Prostate gland (tissue), 2 donors: ENCODE results near the gene KCNJ5.

ENCODE experiments used
- POLR2A ChIP-seq: fragments of 450-650 bp; IDR thresholded peaks from one replicate; pipeline ENCODE4 v1.6.1; 2016; ENCODE audit warnings: antibody characterized with exemption, mild to moderate bottlenecking
- TF ChIP-seq, protein P1 (sequence below), 4 experiments: fragments of 200-600 bp in 2 of 4; fragments of 450-650 bp in 2 of 4; sonication (generic) in 2 of 4; IDR thresholded peaks; 1 replicate in 3 of 4; 2 replicates in 1 of 4; pipeline ENCODE4 v1.5.1; 2016 to 2019; ENCODE audit warnings: antibody characterized with exemption in 4 of 4, mild to moderate bottlenecking in 2 of 4, moderate library complexity in 2 of 4

DNA sequence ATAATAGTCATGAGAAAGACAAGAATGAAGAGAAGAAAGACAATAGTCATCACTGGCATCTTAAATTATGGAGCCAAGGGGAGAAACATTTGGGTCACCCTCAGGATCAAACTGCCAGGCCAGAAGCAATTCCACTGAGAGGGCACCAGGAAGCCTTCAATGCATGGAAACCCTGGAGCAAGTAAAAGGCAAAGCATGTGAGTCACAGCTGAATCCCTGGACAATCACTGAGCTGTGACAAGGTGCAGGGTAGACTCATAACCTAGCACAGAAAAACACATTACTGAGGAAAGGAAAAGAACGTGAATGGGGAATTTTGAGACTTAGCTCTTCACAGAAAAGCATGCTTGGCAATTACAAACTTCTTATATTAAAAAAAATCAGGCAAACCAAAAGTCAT lies 25.7 kb upstream of the KCNJ5 start:
- no peak for TF ChIP-seq POLR2A
- TF ChIP-seq, protein P1, sequence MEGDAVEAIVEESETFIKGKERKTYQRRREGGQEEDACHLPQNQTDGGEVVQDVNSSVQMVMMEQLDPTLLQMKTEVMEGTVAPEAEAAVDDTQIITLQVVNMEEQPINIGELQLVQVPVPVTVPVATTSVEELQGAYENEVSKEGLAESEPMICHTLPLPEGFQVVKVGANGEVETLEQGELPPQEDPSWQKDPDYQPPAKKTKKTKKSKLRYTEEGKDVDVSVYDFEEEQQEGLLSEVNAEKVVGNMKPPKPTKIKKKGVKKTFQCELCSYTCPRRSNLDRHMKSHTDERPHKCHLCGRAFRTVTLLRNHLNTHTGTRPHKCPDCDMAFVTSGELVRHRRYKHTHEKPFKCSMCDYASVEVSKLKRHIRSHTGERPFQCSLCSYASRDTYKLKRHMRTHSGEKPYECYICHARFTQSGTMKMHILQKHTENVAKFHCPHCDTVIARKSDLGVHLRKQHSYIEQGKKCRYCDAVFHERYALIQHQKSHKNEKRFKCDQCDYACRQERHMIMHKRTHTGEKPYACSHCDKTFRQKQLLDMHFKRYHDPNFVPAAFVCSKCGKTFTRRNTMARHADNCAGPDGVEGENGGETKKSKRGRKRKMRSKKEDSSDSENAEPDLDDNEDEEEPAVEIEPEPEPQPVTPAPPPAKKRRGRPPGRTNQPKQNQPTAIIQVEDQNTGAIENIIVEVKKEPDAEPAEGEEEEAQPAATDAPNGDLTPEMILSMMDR (IDR thresholded peaks at IDR 0.05), result no peak
